Activated naive CD4-positive, alpha-beta T cell (primary cell): ENCODE results near the gene DNASE1L1.
"Not testable (repeated sequence)": the region's sequence is repeated elsewhere in the genome, so short reads cannot be mapped to it uniquely, and the experiment has no call there.

Experiments used
- DNase-seq, 4 experiments: peaks; one replicate each; lab custom pipeline; 2025; lab: John Stamatoyannopoulos, UW

Gene DNASE1L1

GRCh38 chrX:154403858-154404257 is 5.2 kb downstream of the DNASE1L1 start:
- no peak for DNase-seq

DNA sequence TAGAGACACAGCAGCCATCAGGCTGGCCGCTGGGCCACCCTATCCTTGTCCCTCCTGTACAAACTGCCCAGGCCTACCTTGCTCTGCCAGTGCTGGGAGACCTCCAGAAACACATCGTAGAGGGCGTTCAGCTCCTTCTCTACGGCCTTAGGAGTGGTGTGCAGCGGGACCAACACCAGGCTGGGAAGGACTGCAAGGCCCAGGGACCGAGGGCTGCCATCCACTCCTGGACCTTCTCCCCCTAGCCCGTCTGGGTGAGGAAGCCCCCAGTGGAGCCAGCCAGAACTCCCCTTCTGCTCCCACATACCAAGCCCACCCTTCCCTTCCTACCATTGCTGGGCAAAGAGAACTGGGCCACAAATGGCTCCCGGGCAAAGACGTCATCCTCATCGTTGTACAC is 5.9 kb downstream of the DNASE1L1 start:
- no peak for DNase-seq

DNA sequence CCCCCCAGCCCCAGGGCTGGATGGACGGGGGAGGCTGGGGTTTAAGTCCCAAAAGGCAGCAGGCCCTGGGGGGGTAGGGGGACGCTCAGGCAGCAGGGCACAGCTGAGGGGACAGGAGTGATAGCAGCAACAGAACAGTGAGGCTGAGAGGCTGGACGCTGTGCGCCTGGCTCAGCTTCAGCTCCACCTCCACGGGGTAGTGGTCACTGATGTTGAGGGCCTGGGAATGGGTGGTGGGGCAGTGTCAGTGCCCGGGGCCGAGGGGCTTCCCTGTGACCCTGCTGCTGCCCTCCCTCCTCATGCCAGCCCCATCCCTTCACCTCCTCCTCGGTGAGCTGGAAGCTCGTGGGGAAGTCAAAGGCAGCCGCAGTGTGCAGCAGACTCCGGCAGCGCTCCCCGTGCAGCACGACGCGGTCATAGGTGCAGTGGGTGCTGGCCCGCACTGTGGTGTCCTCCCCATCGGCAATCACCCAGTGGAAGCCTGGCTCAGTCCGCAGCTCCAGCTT is 6.4 kb downstream of the DNASE1L1 start:
- no peak for DNase-seq

- DNase-seq = no peak
These were observed 7.0 kb downstream of the DNASE1L1 start for GRCh38 chrX:154401918-154402621.

DNA sequence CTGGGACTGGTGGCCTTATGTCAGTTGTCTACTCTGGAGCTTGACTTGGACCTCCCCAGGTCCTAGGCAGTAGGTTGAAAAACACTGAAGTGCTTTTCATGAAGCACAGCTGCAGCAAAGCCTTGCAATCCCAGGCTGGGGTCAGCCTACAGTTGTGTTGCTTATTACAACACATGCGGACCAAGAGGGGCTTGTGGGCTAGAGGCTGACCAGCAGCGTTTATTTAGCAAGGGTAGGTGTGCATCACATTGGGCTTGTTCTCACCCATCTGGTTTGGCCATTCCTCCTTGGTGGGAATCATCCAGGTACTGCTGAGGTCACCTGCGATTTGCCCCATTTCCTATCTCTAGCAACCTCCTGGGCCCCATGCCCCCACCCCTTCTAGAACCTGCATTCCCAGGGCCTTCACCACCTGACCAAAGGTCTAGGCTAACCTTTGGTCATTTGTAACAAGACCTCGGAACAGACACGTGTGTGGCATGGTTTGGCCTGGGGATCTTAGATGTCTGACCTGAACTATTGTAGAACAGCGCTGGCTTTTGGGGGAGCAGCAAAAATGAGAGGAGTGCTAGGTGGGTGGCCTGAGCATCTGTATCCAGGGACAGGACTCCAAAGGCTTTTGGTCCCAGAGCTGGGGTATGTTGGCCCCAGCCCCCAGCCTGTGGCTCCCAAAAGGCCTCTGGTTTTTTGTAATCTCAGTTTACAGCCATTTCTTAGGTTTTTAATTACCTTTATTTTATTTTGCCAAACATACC is 7.8 kb downstream of the DNASE1L1 start:
- no peak for DNase-seq

DNA sequence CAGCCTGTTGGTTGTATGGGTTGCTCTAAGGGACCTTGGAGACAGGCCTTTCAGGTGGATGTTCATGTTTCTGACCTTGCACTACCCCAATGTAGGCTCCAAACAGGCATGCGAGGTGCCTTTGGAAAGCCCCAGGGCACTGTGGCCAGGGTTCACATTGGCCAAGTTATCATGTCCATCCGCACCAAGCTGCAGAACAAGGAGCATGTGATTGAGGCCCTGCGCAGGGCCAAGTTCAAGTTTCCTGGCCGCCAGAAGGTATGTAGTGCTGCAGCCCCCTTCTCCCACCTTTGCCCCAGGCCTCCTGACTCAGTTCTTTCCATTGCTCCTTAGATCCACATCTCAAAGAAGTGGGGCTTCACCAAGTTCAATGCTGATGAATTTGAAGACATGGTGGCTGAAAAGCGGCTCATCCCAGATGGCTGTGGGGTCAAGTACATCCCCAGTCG is 8.7 kb downstream of the DNASE1L1 start:
- DNase-seq = not testable (repeated sequence)

- DNase-seq = no peak
These were observed 9.3 kb downstream of the DNASE1L1 start for GRCh38 chrX:154399527-154400368.

DNA sequence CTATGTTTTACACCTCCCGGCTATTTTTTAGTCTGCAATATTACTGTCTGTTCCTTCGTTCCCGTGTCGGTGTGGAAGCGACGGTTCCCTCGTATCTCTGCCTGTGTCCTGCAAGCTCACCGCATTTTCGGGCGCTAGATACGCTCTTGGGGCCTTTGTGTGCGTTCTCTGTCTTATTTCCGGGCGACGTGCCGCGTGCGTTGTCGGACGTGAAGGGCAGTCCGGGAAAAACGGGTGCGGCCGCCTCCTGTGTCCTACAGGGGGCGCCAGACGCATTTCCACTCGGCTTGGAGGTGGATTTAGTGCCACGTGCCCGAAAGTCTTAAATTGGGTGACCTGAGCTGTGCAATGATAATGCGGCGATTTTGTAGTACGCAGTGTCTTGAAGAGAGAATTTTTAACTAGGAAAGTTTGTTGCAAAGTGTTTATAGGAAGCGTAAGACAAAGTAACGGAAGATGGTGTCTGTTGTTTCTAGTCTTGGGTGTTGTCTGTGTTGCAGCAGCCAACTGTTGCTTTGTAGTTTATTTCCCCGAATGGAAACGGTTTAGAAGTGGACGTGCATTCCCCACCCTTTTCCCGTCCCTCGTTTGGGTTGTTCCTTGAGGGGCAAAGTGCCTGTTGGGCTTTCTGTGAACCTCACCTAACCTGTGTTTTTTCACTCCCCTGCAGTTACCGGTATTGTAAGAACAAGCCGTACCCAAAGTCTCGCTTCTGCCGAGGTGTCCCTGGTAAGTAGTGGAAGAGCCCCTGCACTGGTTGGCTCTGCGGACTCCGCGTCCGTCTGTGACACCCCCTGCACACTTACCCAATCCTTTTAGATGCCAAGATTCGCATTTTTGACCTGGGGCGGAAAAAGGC is 10.2 kb downstream of the DNASE1L1 start:
- DNase-seq = peak; percentile 44 to 76 (median 66)

DNA sequence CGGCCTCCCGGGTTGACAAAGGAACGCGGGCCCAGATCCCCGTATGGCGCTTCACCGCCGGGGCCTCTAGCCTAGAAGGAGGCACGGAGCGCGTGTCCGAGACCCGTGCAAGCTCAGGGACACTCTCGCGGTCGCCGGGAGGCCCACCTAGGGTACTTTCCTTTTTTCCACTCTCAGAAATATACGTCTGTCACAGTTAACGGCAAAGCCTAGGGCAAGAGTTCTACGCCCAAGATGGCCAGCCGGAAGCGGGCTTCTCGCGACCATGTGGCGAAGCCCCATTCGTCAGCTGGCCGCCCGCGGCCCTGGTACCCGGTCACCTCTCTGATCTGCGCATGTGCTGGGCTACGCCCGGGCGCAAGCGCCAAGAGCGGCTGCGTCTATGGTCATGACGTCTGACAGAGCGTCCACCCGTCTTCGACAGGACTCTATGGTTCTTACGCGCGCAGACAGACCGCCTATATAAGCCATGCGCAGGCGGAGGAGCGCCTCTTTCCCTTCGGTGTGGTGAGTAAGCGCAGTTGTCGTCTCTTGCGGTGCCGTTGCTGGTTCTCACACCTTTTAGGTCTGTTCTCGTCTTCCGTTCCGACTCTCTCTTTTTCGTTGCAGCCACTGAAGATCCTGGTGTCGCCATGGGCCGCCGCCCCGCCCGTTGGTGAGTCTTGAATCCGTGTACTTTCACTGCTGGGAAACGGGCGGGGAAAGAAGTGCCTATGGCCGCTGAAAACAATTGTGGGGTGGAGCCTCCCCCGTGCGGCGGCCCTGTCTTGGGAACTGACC is 11.0 kb downstream of the DNASE1L1 start, which contains the start of gene RPL10:
RPL10 (plus strand) TSS at position 490 of the 780 bp plus-strand sequence; CDS start at position 633, 143 bp downstream.
- peak; percentile 52 to 79 (median 72) for DNase-seq

GRCh38 chrX:154396973-154397887 is 11.8 kb downstream of the DNASE1L1 start:
- DNase-seq = peak in 1 of 4 experiments; percentile 50

DNA sequence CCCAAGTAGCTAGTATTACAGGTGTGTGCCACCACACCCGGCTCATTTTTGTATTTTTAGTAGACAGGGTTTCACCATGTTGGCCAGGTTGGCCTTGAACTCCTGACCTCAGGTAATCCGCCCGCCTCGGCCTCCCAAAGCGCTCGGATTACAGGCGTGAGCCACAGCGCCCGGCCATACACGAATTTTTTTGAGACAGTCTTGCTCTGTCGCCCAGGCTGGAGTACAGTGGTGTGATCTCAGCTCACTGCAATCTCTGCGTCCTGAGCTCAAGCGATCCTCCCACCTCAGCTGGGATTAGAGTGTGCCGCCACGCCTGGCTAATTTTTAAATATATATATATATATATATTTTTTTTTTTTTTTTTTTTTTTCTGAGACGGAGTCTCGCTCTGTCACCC is 12.7 kb downstream of the DNASE1L1 start:
- DNase-seq = not testable (repeated sequence)

DNA sequence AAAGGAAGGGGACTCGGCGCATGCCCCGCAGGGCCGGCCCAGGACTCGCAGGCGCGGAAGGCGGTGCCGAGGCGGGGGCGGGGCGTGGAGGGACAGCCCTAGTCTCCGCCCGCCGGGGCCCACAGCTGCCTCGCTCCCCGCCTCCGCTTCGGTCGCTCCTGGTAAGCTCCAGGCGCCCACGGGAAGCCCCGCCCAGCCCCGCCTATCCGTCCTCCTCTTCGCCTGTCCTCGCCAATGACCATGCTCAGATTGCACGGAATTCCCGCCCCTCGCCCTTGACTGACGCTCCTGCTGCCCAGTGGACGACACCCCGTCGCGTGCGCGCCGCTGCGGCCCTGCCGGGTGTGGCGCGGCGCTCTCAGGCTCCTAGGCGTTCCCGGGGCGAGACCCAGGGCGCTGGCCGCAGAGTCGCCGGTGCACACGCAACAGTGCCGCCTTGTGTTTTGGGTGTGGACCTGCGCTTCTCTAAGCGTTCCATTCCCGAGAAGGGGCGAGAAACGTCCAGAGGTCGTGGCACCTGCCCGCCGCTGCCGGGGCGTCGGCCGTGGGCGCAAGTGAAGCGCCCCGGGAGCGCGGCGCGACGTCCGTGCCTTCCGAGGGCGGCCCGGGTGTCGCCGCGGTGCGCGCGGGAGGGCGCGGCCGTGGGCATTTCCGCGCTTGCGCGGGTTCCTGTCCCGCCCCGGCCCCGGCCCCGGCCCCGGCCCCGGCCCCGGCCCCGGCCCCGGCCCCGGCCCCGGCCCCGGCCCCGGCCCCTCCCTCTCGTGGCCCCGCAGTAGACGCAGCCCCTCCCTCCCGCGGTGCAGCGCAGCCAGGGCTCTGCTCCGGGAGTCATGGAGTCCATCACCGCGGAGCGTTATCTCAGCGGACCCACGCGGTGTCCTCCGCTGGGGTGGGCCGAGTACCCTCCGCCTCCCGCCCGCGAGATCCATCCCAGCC is 19.0 kb downstream of the DNASE1L1 start:
- DNase-seq = not testable (repeated sequence)

GRCh38 chrX:154388649-154389048 is 20.4 kb downstream of the DNASE1L1 start:
- not testable (repeated sequence) for DNase-seq

GRCh38 chrX:154388094-154388493 is 21.0 kb downstream of the DNASE1L1 start:
- not testable (repeated sequence) for DNase-seq

GRCh38 chrX:154384284-154384892 is 24.7 kb downstream of the DNASE1L1 start:
- no peak for DNase-seq

GRCh38 chrX:154383359-154384283 is 25.4 kb downstream of the DNASE1L1 start:
- no peak for DNase-seq
